Measurements from ENCODE around the gene EVI5. TPM values are rescaled to one million over a fixed set of nuclear protein-coding genes. Genes with fewer than 3 reads are reported as not detected.

Gene EVI5
- total RNA-seq, 2 donors from 2014 or later: 20.8 to 29.0 TPM

DNA sequence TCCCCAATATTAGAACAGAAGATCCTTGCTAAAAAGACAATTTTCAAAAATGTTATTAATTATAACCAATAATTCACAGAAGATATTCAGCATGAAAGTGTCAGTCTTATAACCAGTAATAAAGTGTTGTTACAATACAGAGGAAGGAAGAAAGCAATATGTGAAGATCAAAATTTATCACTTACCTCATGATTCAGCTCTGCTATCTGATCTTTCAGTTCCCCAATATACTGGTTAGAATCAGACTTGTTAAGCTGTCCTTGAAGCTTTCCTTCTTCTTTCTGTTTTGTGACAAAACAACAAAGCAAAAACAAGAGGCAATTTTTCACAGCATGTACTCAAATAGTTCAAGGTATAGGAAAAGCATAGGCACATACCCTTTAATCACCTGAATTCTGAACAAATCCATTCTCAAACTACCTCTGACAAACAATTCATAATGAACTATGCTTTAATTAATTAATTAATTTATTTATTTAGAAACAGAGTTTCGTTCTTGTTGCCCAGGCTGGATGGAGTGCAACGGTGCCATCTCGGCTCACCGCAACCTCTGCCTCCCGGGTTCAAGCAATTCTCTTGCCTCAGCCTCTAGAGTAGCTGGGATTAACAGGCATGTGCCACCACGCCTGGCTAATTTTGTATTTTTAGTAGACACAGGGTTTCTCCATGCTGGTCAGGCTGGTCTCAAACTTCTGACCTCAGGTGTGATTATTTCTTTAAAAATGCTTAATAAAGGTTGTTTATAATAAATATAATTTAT is 221.3 kb downstream of the EVI5 start:
- peaks cover 3% of the 10 kb centered on the region for H3K36me3 Mint-ChIP-seq (ENCODE audit: low read depth)
- H3K4me3 Mint-ChIP-seq: no peak overlapping the region
- H3K4me1 Mint-ChIP-seq: no peaks in the 10 kb centered on the region
- no peaks in the 10 kb centered on the region for H3K36me3 ChIP-seq (ENCODE audit: control insufficient read depth, insufficient read depth, low read length)
- 84 to 94% methylated on average over 4 to 6 of the region's 6 CpGs for WGBS, 2 experiments (ENCODE audit: insufficient coverage in 1 of 2, insufficient read length in 1 of 2)
- H3K9ac ChIP-seq (ENCODE audit: extremely low read depth, low read length, poor library complexity, severe bottlenecking): no peak overlapping the region
- TF ChIP-seq, protein P1, sequence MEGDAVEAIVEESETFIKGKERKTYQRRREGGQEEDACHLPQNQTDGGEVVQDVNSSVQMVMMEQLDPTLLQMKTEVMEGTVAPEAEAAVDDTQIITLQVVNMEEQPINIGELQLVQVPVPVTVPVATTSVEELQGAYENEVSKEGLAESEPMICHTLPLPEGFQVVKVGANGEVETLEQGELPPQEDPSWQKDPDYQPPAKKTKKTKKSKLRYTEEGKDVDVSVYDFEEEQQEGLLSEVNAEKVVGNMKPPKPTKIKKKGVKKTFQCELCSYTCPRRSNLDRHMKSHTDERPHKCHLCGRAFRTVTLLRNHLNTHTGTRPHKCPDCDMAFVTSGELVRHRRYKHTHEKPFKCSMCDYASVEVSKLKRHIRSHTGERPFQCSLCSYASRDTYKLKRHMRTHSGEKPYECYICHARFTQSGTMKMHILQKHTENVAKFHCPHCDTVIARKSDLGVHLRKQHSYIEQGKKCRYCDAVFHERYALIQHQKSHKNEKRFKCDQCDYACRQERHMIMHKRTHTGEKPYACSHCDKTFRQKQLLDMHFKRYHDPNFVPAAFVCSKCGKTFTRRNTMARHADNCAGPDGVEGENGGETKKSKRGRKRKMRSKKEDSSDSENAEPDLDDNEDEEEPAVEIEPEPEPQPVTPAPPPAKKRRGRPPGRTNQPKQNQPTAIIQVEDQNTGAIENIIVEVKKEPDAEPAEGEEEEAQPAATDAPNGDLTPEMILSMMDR (conservative IDR thresholded peaks at IDR 0.05): no peak
- no peaks in the 10 kb centered on the region for H3K4me1 ChIP-seq (ENCODE audit: control insufficient read depth, insufficient read depth, low read length)
- no peaks in the 10 kb centered on the region for H3K9me3 ChIP-seq (ENCODE audit: control insufficient read depth, low read length)
- H3K9me3 Mint-ChIP-seq: no peaks in the 10 kb centered on the region
- H3K27me3 ChIP-seq (ENCODE audit: control insufficient read depth, insufficient read depth, low read length, poor library complexity, severe bottlenecking): no peaks in the 10 kb centered on the region
- H3K27me3 Mint-ChIP-seq (ENCODE audit: insufficient read depth): no peaks in the 10 kb centered on the region
- no peak overlapping the region for H3K27ac Mint-ChIP-seq
- H3K27ac ChIP-seq (ENCODE audit: low read depth, low read length): no peak overlapping the region
- DNase-seq: no peak
- H3K4me3 ChIP-seq (ENCODE audit: low read length): no peak overlapping the region

DNA sequence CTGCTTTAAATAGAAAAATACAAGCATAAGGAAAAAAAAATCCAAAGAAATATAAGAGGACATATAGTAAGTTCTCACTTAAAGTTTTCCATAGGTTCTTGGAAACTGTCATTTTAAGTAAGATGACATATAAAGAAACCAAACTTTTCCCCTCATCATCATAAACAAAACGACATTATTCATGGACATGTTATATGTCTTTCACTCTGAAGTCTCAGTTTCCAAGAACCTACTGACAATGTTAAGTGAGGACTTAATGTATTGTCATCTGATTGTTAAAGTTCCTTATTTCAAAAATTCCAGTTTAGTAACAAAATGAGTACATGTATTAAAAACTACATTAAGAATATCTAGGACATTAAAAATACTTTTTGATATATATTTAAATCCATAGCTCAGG is 228.6 kb downstream of the EVI5 start:
- Mint-ChIP-seq H3K4me3 (no peak overlapping the region), H3K27me3 (ENCODE audit: insufficient read depth) (no peaks in the 10 kb centered on the region), H3K4me1 (no peaks in the 10 kb centered on the region), H3K36me3 (ENCODE audit: low read depth) (peaks cover 9% of the 10 kb centered on the region), H3K27ac (no peak overlapping the region), H3K9me3 (no peaks in the 10 kb centered on the region)
- no peak overlapping the region for H3K27ac ChIP-seq (ENCODE audit: low read depth, low read length)
- no peak overlapping the region for H3K4me3 ChIP-seq (ENCODE audit: low read length)
- TF ChIP-seq, protein P1 (conservative IDR thresholded peaks at IDR 0.05): no peak
- H3K27me3 ChIP-seq (ENCODE audit: control insufficient read depth, insufficient read depth, low read length, poor library complexity, severe bottlenecking): no peaks in the 10 kb centered on the region
- no peak overlapping the region for H3K9ac ChIP-seq (ENCODE audit: extremely low read depth, low read length, poor library complexity, severe bottlenecking)
- no peak for DNase-seq
- H3K36me3 ChIP-seq (ENCODE audit: control insufficient read depth, insufficient read depth, low read length): no peaks in the 10 kb centered on the region
- 63% methylated on average over 1 of the region's 1 CpG; no CpG with 5 or more reads in 1 of the 2 experiments for WGBS, 2 experiments (ENCODE audit: insufficient coverage in 1 of 2, insufficient read length in 1 of 2)
- H3K9me3 ChIP-seq (ENCODE audit: control insufficient read depth, low read length): no peaks in the 10 kb centered on the region
- no peaks in the 10 kb centered on the region for H3K4me1 ChIP-seq (ENCODE audit: control insufficient read depth, insufficient read depth, low read length)

DNA sequence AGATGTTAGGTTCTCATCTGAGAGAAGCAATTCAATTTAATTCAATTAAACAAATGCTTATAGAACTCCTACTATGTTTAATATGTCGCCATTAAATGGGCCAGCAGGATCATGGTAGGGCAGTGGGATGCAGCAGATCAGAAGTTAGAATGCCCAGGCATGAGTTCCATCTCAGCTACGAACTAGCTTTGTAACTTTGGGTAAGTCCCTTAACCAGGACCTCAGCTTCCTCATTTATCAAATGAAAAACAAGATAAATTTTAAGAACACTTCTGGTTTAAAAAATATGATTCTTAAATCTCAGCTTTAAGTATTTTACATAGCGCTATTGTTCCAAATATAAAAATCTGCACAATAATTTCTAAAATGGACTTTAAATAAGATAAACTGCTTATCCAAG is 230.7 kb downstream of the EVI5 start:
- no peaks in the 10 kb centered on the region for H3K9me3 ChIP-seq (ENCODE audit: control insufficient read depth, low read length)
- Mint-ChIP-seq H3K4me1 (no peaks in the 10 kb centered on the region), H3K9me3 (peaks cover 7% of the 10 kb centered on the region), H3K36me3 (ENCODE audit: low read depth) (peaks cover 10% of the 10 kb centered on the region), H3K27me3 (ENCODE audit: insufficient read depth) (no peaks in the 10 kb centered on the region), H3K4me3 (no peak overlapping the region), H3K27ac (no peak overlapping the region)
- no peak overlapping the region for H3K4me3 ChIP-seq (ENCODE audit: low read length)
- no peaks in the 10 kb centered on the region for H3K27me3 ChIP-seq (ENCODE audit: control insufficient read depth, insufficient read depth, low read length, poor library complexity, severe bottlenecking)
- no peak for DNase-seq
- H3K27ac ChIP-seq (ENCODE audit: low read depth, low read length): no peak overlapping the region
- H3K4me1 ChIP-seq (ENCODE audit: control insufficient read depth, insufficient read depth, low read length): no peaks in the 10 kb centered on the region
- no peak overlapping the region for H3K9ac ChIP-seq (ENCODE audit: extremely low read depth, low read length, poor library complexity, severe bottlenecking)
- WGBS, 2 experiments (ENCODE audit: insufficient coverage in 1 of 2, insufficient read length in 1 of 2): 98 to 100% methylated on average over 2 to 3 of the region's 3 CpGs
- TF ChIP-seq, protein P1 (conservative IDR thresholded peaks at IDR 0.05): no peak
- H3K36me3 ChIP-seq (ENCODE audit: control insufficient read depth, insufficient read depth, low read length): no peaks in the 10 kb centered on the region

All from endodermal cell (in vitro differentiated cells).